ENCODE measurements around the gene EPHA1.

- TF ChIP-seq YY1 (IDR thresholded peaks at IDR 0.05; ENCODE audit: low read depth) (no peak), REST (IDR thresholded peaks at IDR 0.05; ENCODE audit: low read depth) (no peak), NFIC (IDR thresholded peaks at IDR 0.05) (no peak), EGR1 (IDR thresholded peaks at IDR 0.05) (no peak), EP300 (IDR thresholded peaks at IDR 0.05; ENCODE audit: borderline replicate concordance) (no peak)
These were observed 57.1 kb downstream of the EPHA1 start for GRCh38 chr7:143351574-143351973.

All from Ishikawa (cell line).